GM12878 (cell line): ENCODE measurements around the gene LMO7.

Experiments used
- CTCF ChIP-seq, 3 experiments: IDR thresholded peaks in 2 of 3; conservative IDR thresholded peaks in 1 of 3; 2 replicates each; pipeline ENCODE4 v1.5.1; 2011; ENCODE audit warnings: low read depth in 3 of 3, low read length in 3 of 3, mild to moderate bottlenecking in 3 of 3, control low read depth in 2 of 3, moderate library complexity in 2 of 3, inconsistent platforms in 1 of 3, mixed read lengths in 1 of 3; ENCODE audit not compliant: control insufficient read depth in 2 of 3, insufficient read depth in 1 of 3; ENCODE audit errors: extremely low read depth in 1 of 3
- POLR2AphosphoS5 ChIP-seq: IDR thresholded peaks from 2 replicates; pipeline ENCODE4 v1.6.1; 2011; ENCODE audit warnings: mild to moderate bottlenecking, low read length, inconsistent platforms
- SIN3A ChIP-seq: IDR thresholded peaks from 2 replicates; pipeline ENCODE4 v1.6.1; 2012; ENCODE audit warnings: low read depth, low read length, improper control_type of control experiment
- TF ChIP-seq, protein P1 (sequence below): IDR thresholded peaks from 2 replicates; pipeline ENCODE4 v1.6.1; 2012; ENCODE audit warnings: mild to moderate bottlenecking, low read depth, low read length

DNA sequence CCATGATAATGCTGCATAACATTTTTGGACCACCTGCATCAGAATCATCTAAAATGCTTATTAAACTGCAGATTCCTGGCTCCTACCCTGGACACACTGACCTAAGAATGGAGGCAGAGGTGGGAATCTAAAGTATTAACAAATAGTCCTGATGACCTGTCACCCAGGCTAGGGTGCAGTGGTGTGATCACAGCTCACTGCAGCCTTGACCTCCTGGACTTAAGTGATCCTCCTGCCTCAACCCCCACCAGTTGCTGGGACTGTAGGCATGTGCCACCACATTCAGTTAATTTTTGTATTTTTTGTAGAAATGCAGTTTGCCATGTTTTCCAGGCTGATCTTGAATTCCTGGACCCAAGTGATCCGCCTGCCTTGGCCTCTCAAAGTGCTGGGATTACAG lies 43.3 kb downstream of the LMO7 start:
- TF ChIP-seq SIN3A = no peak
- TF ChIP-seq POLR2AphosphoS5 = no peak
- TF ChIP-seq, protein P1, sequence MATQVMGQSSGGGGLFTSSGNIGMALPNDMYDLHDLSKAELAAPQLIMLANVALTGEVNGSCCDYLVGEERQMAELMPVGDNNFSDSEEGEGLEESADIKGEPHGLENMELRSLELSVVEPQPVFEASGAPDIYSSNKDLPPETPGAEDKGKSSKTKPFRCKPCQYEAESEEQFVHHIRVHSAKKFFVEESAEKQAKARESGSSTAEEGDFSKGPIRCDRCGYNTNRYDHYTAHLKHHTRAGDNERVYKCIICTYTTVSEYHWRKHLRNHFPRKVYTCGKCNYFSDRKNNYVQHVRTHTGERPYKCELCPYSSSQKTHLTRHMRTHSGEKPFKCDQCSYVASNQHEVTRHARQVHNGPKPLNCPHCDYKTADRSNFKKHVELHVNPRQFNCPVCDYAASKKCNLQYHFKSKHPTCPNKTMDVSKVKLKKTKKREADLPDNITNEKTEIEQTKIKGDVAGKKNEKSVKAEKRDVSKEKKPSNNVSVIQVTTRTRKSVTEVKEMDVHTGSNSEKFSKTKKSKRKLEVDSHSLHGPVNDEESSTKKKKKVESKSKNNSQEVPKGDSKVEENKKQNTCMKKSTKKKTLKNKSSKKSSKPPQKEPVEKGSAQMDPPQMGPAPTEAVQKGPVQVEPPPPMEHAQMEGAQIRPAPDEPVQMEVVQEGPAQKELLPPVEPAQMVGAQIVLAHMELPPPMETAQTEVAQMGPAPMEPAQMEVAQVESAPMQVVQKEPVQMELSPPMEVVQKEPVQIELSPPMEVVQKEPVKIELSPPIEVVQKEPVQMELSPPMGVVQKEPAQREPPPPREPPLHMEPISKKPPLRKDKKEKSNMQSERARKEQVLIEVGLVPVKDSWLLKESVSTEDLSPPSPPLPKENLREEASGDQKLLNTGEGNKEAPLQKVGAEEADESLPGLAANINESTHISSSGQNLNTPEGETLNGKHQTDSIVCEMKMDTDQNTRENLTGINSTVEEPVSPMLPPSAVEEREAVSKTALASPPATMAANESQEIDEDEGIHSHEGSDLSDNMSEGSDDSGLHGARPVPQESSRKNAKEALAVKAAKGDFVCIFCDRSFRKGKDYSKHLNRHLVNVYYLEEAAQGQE = no peak
- TF ChIP-seq CTCF (IDR thresholded peaks at IDR 0.05 in 2 of 3, conservative IDR thresholded peaks at IDR 0.05 in 1 of 3; ENCODE audit: control insufficient read depth in 2 of 3, extremely low read depth in 1 of 3, insufficient read depth in 1 of 3, low read depth in 3 of 3, low read length in 3 of 3) = no peak
